ENCODE measurements around the gene SEMA3C. TPM values are rescaled to one million over a fixed set of nuclear protein-coding genes. Genes with fewer than 3 reads are reported as not detected.

The SEMA3C gene
- total and polyA plus RNA-seq, 9 donors = 74.4 to 270 (median 134) TPM

GRCh38 chr7:80858141-80858903 lies 60.5 kb downstream of the SEMA3C start:
- Histone ChIP-seq H3K36me3 (ENCODE audit: control insufficient read depth, insufficient read depth, low read length) (peaks cover 4% of the 10 kb centered on the region), H3K27me3 (ENCODE audit: control insufficient read depth, insufficient read depth, low read length) (no peaks in the 10 kb centered on the region), H3K27ac (ENCODE audit: low read length) (no peak overlapping the region), H3K4me1 (ENCODE audit: control insufficient read depth, insufficient read depth, low read length) (peaks cover 3% of the 10 kb centered on the region), H3K4me3 (ENCODE audit: low read length) (no peak overlapping the region), H3K9me3 (replicated peaks; ENCODE audit: control insufficient read depth, low read depth, low read length) (no peaks in the 10 kb centered on the region)
- no peak for DNase-seq
- WGBS (ENCODE audit: insufficient coverage) = no CpG with 5 or more reads among the region's 3 CpGs

GRCh38 chr7:80856769-80857168 lies 62.1 kb downstream of the SEMA3C start:
- H3K27ac ChIP-seq (ENCODE audit: low read length) = no peak overlapping the region

GRCh38 chr7:80851896-80852476 lies 66.9 kb downstream of the SEMA3C start:
- H3K4me3 ChIP-seq (ENCODE audit: low read length) = no peak overlapping the region
- H3K27me3 ChIP-seq (ENCODE audit: control insufficient read depth, insufficient read depth, low read length) = no peaks in the 10 kb centered on the region
- no peaks in the 10 kb centered on the region for H3K4me1 ChIP-seq (ENCODE audit: control insufficient read depth, insufficient read depth, low read length)
- no peaks in the 10 kb centered on the region for H3K9me3 ChIP-seq (replicated peaks; ENCODE audit: control insufficient read depth, low read depth, low read length)
- peaks cover 11% of the 10 kb centered on the region for H3K36me3 ChIP-seq (ENCODE audit: control insufficient read depth, insufficient read depth, low read length)
- 67% methylated on average over 1 of the region's 3 CpGs for WGBS (ENCODE audit: insufficient coverage)
- DNase-seq = no peak
- no peak overlapping the region for H3K27ac ChIP-seq (ENCODE audit: low read length)

More at GRCh38 chr7:80856769-80857168, 62.1 kb downstream of the SEMA3C start:
- Histone ChIP-seq H3K27me3 (ENCODE audit: control insufficient read depth, insufficient read depth, low read length) (no peaks in the 10 kb centered on the region), H3K9me3 (replicated peaks; ENCODE audit: control insufficient read depth, low read depth, low read length) (no peaks in the 10 kb centered on the region), H3K4me3 (ENCODE audit: low read length) (no peak overlapping the region), H3K36me3 (ENCODE audit: control insufficient read depth, insufficient read depth, low read length) (peaks cover 8% of the 10 kb centered on the region), H3K4me1 (ENCODE audit: control insufficient read depth, insufficient read depth, low read length) (peaks cover 3% of the 10 kb centered on the region)
- no peak for DNase-seq
- WGBS (ENCODE audit: insufficient coverage) = 100% methylated on average over 2 of the region's 3 CpGs

- no CpG with 5 or more reads among the region's 5 CpGs for WGBS (ENCODE audit: insufficient coverage)
- no peak for DNase-seq
- no peaks in the 10 kb centered on the region for H3K9me3 ChIP-seq (replicated peaks; ENCODE audit: control insufficient read depth, low read depth, low read length)
- H3K27me3 ChIP-seq (ENCODE audit: control insufficient read depth, insufficient read depth, low read length) = no peaks in the 10 kb centered on the region
- H3K4me1 ChIP-seq (ENCODE audit: control insufficient read depth, insufficient read depth, low read length) = no peaks in the 10 kb centered on the region
- peaks cover 13% of the 10 kb centered on the region for H3K36me3 ChIP-seq (ENCODE audit: control insufficient read depth, insufficient read depth, low read length)
- H3K27ac ChIP-seq (ENCODE audit: low read length) = no peak overlapping the region
- no peak overlapping the region for H3K4me3 ChIP-seq (ENCODE audit: low read length)
Measured at GRCh38 chr7:80848841-80849240, 70.0 kb downstream of the SEMA3C start.

- Histone ChIP-seq H3K4me3 (ENCODE audit: low read length) (no peak overlapping the region), H3K9me3 (replicated peaks; ENCODE audit: control insufficient read depth, low read depth, low read length) (no peaks in the 10 kb centered on the region), H3K27me3 (ENCODE audit: control insufficient read depth, insufficient read depth, low read length) (no peaks in the 10 kb centered on the region), H3K27ac (ENCODE audit: low read length) (no peak overlapping the region), H3K4me1 (ENCODE audit: control insufficient read depth, insufficient read depth, low read length) (no peaks in the 10 kb centered on the region), H3K36me3 (ENCODE audit: control insufficient read depth, insufficient read depth, low read length) (peaks cover 8% of the 10 kb centered on the region)
- WGBS (ENCODE audit: insufficient coverage) = no CpG with 5 or more reads among the region's 3 CpGs
- DNase-seq = no peak
Measured at GRCh38 chr7:80847895-80848294, 71.0 kb downstream of the SEMA3C start.

- Histone ChIP-seq H3K4me1 (ENCODE audit: control insufficient read depth, insufficient read depth, low read length) (no peaks in the 10 kb centered on the region), H3K9me3 (replicated peaks; ENCODE audit: control insufficient read depth, low read depth, low read length) (no peaks in the 10 kb centered on the region), H3K4me3 (ENCODE audit: low read length) (no peak overlapping the region), H3K27me3 (ENCODE audit: control insufficient read depth, insufficient read depth, low read length) (no peaks in the 10 kb centered on the region), H3K27ac (ENCODE audit: low read length) (no peak overlapping the region), H3K36me3 (ENCODE audit: control insufficient read depth, insufficient read depth, low read length) (peaks cover 8% of the 10 kb centered on the region)
- no CpG with 5 or more reads among the region's 3 CpGs for WGBS (ENCODE audit: insufficient coverage)
- DNase-seq = no peak
Measured at GRCh38 chr7:80847027-80847426, 71.8 kb downstream of the SEMA3C start.

GRCh38 chr7:80844916-80845315 lies 73.9 kb downstream of the SEMA3C start:
- H3K27ac ChIP-seq (ENCODE audit: low read length) = no peak overlapping the region
- no peaks in the 10 kb centered on the region for H3K27me3 ChIP-seq (ENCODE audit: control insufficient read depth, insufficient read depth, low read length)
- no peaks in the 10 kb centered on the region for H3K4me1 ChIP-seq (ENCODE audit: control insufficient read depth, insufficient read depth, low read length)
- H3K4me3 ChIP-seq (ENCODE audit: low read length) = no peak overlapping the region
- no peaks in the 10 kb centered on the region for H3K9me3 ChIP-seq (replicated peaks; ENCODE audit: control insufficient read depth, low read depth, low read length)
- WGBS (ENCODE audit: insufficient coverage) = 100% methylated on average over 3 of the region's 5 CpGs
- H3K36me3 ChIP-seq (ENCODE audit: control insufficient read depth, insufficient read depth, low read length) = peaks cover 4% of the 10 kb centered on the region
- no peak for DNase-seq

- peak; percentile 57 for DNase-seq
- peaks cover 4% of the 10 kb centered on the region for H3K36me3 ChIP-seq (ENCODE audit: control insufficient read depth, insufficient read depth, low read length)
- no peak overlapping the region for H3K4me3 ChIP-seq (ENCODE audit: low read length)
- no peaks in the 10 kb centered on the region for H3K27me3 ChIP-seq (ENCODE audit: control insufficient read depth, insufficient read depth, low read length)
- H3K4me1 ChIP-seq (ENCODE audit: control insufficient read depth, insufficient read depth, low read length) = no peaks in the 10 kb centered on the region
- H3K27ac ChIP-seq (ENCODE audit: low read length) = no peak overlapping the region
- no peaks in the 10 kb centered on the region for H3K9me3 ChIP-seq (replicated peaks; ENCODE audit: control insufficient read depth, low read depth, low read length)
- WGBS (ENCODE audit: insufficient coverage) = no CpG with 5 or more reads among the region's 2 CpGs
Measured at GRCh38 chr7:80843018-80843677, 75.7 kb downstream of the SEMA3C start.

GRCh38 chr7:80842022-80842790 lies 76.6 kb downstream of the SEMA3C start:
- Histone ChIP-seq H3K27ac (ENCODE audit: low read length) (no peak overlapping the region), H3K4me1 (ENCODE audit: control insufficient read depth, insufficient read depth, low read length) (no peaks in the 10 kb centered on the region), H3K36me3 (ENCODE audit: control insufficient read depth, insufficient read depth, low read length) (peaks cover 4% of the 10 kb centered on the region), H3K4me3 (ENCODE audit: low read length) (no peak overlapping the region), H3K9me3 (replicated peaks; ENCODE audit: control insufficient read depth, low read depth, low read length) (no peaks in the 10 kb centered on the region), H3K27me3 (ENCODE audit: control insufficient read depth, insufficient read depth, low read length) (no peaks in the 10 kb centered on the region)
- no CpG with 5 or more reads among the region's 4 CpGs for WGBS (ENCODE audit: insufficient coverage)
- no peak for DNase-seq

- Histone ChIP-seq H3K27ac (ENCODE audit: low read length) (no peak overlapping the region), H3K4me1 (ENCODE audit: control insufficient read depth, insufficient read depth, low read length) (no peaks in the 10 kb centered on the region), H3K4me3 (ENCODE audit: low read length) (no peak overlapping the region), H3K27me3 (ENCODE audit: control insufficient read depth, insufficient read depth, low read length) (no peaks in the 10 kb centered on the region), H3K9me3 (replicated peaks; ENCODE audit: control insufficient read depth, low read depth, low read length) (no peaks in the 10 kb centered on the region), H3K36me3 (ENCODE audit: control insufficient read depth, insufficient read depth, low read length) (peaks cover 4% of the 10 kb centered on the region)
- DNase-seq = peak; percentile 51
Measured at GRCh38 chr7:80841423-80841955, 77.4 kb downstream of the SEMA3C start.

All from muscle of leg (tissue), 11 donors.